Subcutaneous abdominal adipose tissue (tissue), 5 donors: ENCODE measurements around the gene NOC2L.
"Not testable (repeated sequence)": the region's sequence is repeated elsewhere in the genome, so short reads cannot be mapped to it uniquely, and the experiment has no call there.

Source experiments
- H3K27ac ChIP-seq: one replicate; pipeline ENCODE4 v1.7.0; 2013; ENCODE audit warnings: low read depth, mild to moderate bottlenecking, inconsistent platforms, low read length, moderate library complexity
- H3K27me3 ChIP-seq, 5 donors: one replicate each; pipeline ENCODE4 v1.7.0; 2013; ENCODE audit warnings: low read length in 5 of 5, inconsistent platforms in 1 of 5; ENCODE audit not compliant: control insufficient read depth in 5 of 5, insufficient read depth in 4 of 5
- H3K36me3 ChIP-seq, 5 donors: one replicate each; pipeline ENCODE4 v1.7.0; 2013; ENCODE audit warnings: low read length in 5 of 5; ENCODE audit not compliant: control insufficient read depth in 5 of 5, insufficient read depth in 5 of 5
- H3K4me1 ChIP-seq, 5 donors: one replicate each; pipeline ENCODE4 v1.7.0; 2013; ENCODE audit warnings: low read length in 5 of 5, mild to moderate bottlenecking in 3 of 5, moderate library complexity in 1 of 5; ENCODE audit not compliant: control insufficient read depth in 5 of 5, insufficient read depth in 5 of 5
- H3K4me3 ChIP-seq, 5 donors: one replicate each; pipeline ENCODE4 v1.7.0; 2013; ENCODE audit warnings: low read length in 5 of 5, low read depth in 1 of 5
- H3K9ac ChIP-seq, 5 donors: one replicate each; pipeline ENCODE4 v1.7.0; 2013; ENCODE audit warnings: low read length in 5 of 5, mild to moderate bottlenecking in 4 of 5, moderate library complexity in 3 of 5
- H3K9me3 ChIP-seq, 5 donors: one replicate each; pipeline ENCODE4 v1.7.0; 2013; ENCODE audit warnings: low read length in 5 of 5; ENCODE audit not compliant: control insufficient read depth in 5 of 5
- donor health status: healthy.
- donor health status: healthy.
- donor health status: healthy.
- donor health status: healthy.
- donor health status: healthy.

Gene NOC2L

DNA sequence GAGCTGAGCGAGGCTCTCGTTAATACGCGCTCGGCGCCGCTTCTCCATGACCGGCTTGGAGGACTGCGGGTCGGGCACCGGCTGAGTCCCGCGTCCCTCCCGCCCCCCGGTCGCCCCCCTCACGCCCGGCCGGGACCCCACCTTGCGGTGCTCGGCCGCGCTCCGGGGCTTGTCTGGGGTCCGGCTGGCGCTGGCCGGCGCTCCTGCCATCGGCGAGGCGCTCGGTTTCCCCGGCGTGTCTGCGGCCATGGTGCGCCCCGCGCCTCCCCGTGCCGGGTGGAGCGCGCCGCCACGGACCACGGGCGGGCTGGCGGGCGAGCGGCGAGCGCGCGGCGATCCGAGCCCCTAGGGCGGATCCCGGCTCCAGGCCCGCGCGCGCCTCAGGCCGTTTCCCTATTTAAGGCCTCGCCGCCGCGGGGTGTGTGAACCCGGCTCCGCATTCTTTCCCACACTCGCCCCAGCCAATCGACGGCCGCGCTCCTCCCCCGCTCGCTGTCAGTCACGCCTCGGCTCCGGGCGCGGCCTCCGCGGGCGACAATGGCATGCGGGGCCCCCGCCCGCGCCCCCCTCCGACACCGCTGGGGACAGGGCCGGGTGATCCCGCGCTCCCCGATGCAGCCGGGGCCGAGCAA is 40.8 kb upstream of the NOC2L start, which contains the start of gene HES4:
TSS of gene HES4 (minus strand) at position 373 of the 632 bp plus-strand sequence. CDS start at position 249, 124 bp downstream.
- Histone ChIP-seq H3K4me1 (peaks cover 2 to 41% (median 24%) of the 10 kb centered on the region in 5 donors), H3K9me3 (no peaks in the 10 kb centered on the region), H3K36me3 (no peaks in the 10 kb centered on the region), H3K27ac (peak within 1 kb of the TSS; percentile 65), H3K4me3 (peak within 1 kb of the TSS in 4 of 5 donors; percentile 59 to 72 (median 60)), H3K9ac (peak within 1 kb of the TSS in 4 of 5 donors; percentile 40 to 71 (median 55)), H3K27me3 (peaks cover 5 to 38% (median 33%) of the 10 kb centered on the region in 5 donors)

DNA sequence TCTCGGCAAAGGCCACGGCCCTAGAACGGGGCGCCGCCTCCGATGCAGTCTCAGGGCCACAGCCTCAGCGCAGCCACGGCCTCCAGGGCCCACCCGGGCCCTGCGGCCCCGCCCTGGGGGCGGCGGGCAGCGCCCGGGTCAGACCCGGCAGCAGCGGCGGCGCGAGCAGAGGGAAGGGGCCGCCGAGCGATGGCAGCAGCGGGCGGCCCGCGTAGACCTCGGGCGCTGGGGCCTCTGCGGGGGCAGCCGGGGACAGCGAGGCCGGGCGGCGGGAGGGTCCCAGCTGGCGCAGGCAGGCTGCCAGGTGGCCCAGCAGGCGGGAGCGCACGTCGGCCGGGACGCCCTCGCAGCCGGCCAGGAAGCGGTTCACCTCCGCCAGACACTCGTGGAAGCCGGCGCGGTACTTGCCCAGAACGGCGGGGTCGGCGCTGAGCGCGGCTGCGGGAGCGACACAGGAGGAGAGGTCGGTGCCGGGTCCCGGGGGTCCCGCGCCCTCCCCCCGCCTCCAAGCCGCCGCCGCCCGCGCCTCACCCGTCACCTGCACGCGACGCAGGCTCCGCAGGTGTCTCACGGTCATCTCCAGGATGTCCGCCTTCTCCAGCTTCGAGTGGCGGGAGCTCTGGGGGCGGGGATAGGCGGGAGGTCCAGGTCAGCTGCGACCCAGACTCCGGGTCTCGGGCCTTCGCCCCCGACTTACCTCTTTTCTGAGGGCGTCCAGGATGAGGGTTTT is 40.1 kb upstream of the NOC2L start:
- Histone ChIP-seq H3K9me3 (no peaks in the 10 kb centered on the region), H3K27me3 (peaks cover 3 to 35% (median 26%) of the 10 kb centered on the region in 5 donors), H3K27ac (no peak overlapping the region), H3K9ac (peak overlapping the region in 2 of 5 donors; percentile 16 to 30), H3K4me1 (peaks cover 2 to 37% (median 23%) of the 10 kb centered on the region in 5 donors), H3K36me3 (no peaks in the 10 kb centered on the region), H3K4me3 (peak overlapping the region in 4 of 5 donors; percentile 55 to 72 (median 60))

DNA sequence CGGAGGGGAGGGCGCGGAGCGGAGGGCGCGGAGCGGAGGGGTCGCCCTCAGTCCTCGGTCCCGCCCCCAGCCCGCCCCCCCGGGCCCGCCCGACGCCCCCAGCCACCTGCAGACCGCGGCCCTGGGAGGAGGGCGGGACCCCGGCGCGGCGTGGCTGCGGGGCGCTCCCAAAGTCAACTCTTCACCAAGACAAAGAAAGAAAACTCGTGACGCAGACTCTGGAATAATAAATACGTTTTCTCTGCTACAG is 39.6 kb upstream of the NOC2L start:
- Histone ChIP-seq H3K36me3 (no peaks in the 10 kb centered on the region), H3K27ac (no peak overlapping the region), H3K4me1 (peaks cover 2 to 37% (median 23%) of the 10 kb centered on the region in 5 donors), H3K9ac (no peak overlapping the region), H3K4me3 (peak overlapping the region in 4 of 5 donors; percentile 55 to 72 (median 60)), H3K9me3 (no peaks in the 10 kb centered on the region), H3K27me3 (peaks cover 0 to 32% (median 24%) of the 10 kb centered on the region in 5 donors)

DNA sequence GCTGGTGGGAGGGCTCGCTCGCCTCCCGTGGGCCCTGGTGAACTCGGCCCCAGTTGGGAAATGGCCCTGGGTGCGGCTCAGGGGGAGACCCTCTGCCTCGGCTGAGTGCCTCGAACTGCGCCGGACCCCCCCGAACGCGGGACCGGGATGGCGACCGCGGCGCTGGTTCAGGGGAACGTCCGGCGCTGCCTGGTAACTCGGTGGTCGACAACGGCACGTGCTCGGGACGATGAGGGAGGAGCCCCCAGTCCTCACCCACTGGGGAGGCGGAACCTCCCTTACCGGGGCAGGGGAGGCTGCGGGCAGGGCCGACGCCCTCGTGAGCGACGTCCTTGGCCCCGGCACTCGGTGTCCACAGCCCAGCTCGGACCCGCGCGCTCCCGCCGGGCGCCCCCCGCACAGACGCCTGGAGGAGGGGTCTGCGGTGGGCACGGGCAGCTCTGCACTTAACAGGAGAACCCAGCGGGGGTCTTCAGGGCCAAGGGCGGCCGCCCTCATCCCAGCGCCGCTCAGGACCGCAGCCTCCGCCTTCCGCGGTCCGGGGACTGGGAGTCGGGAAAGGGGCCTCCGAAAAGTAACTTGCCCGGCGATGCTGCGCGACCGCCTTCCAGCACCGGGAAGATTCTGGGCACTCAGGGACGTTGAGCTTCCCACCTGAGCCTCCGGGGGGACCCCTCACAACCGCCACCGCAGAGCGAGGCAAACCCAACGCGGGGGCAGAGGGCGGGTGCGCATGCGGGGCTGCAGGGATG is 39.1 kb upstream of the NOC2L start:
- Histone ChIP-seq H3K9me3 (peaks cover 0 to under 1% (median 0%) of the 10 kb centered on the region in 5 donors), H3K36me3 (no peaks in the 10 kb centered on the region), H3K4me1 (peaks cover 2 to 37% (median 23%) of the 10 kb centered on the region in 5 donors), H3K9ac (no peak overlapping the region), H3K27me3 (peaks cover 0 to 29% (median 22%) of the 10 kb centered on the region in 5 donors), H3K4me3 (peak overlapping the region in 2 of 5 donors; percentile 22 to 26), H3K27ac (no peak overlapping the region)

DNA sequence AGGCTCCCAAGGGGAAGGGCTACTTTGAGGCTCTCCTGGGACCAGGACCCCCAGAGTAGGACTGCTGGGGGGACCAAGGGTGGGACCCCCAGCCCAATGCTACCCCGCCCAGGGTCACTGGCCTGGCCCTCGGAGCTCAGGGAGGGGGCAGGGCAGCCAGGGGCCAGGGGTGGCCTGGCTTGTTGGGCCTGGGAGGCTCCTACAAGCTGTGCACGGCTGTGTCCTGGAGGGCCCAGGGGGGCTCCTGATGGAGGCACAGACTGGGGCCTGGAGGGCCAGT is 38.6 kb upstream of the NOC2L start:
- no peak overlapping the region for H3K4me3 ChIP-seq
- H3K27me3 ChIP-seq, result peaks cover 0 to 29% (median 22%) of the 10 kb centered on the region in 5 donors
- no peak overlapping the region for H3K9ac ChIP-seq
- no peaks in the 10 kb centered on the region for H3K36me3 ChIP-seq
- H3K4me1 ChIP-seq, result peaks cover 2 to 37% (median 23%) of the 10 kb centered on the region in 5 donors
- H3K9me3 ChIP-seq, result peaks cover 0 to 5% (median 0%) of the 10 kb centered on the region in 5 donors
- H3K27ac ChIP-seq, result no peak overlapping the region

DNA sequence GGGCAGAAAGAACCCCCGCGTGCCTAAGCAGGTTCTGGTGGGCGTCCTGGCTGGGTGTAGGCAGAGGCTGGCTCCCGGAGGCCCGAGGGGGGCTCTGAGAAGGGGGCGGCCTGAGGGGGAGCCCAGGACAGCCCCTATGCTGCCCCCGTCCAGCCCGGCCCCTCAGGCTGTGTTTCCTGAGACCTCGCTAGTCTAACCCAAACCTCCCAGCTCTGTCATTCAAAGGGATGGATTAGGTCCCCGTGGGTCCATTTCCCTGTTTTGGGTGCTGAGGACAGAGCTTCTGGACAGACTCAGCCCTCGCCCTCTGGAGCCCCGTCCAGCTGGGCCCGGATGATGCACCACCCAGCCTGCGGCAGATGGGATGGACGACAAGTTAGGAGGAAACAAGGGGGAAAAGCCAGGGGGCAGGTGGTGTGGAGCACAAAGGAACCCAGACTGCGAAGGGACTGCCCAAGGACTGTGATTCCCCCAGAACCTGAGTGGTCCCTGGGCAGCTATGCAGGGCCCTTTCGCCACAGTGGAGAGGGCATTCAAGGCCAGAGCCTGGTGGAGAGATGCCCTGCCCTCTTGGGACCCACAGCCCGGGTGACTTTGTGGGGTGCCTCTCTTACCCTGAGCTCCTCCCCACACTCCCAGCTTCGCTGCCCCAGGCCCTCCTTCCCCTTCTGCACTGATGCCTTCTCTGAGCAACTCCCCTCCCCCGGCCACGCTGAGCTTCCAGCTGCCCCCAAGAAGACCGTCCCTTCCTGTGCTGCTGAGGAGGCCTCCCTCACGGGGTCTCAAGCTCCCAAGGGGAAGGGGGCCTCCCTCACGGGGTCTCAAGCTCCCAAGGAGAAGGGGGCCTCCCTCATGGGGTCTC is 38.0 kb upstream of the NOC2L start:
- Histone ChIP-seq H3K4me1 (peaks cover 2 to 37% (median 23%) of the 10 kb centered on the region in 5 donors), H3K36me3 (no peaks in the 10 kb centered on the region), H3K27me3 (peaks cover 0 to 30% (median 22%) of the 10 kb centered on the region in 5 donors), H3K4me3 (no peak overlapping the region), H3K27ac (no peak overlapping the region), H3K9me3 (peaks cover 0 to 8% (median 0%) of the 10 kb centered on the region in 5 donors), H3K9ac (no peak overlapping the region)

DNA sequence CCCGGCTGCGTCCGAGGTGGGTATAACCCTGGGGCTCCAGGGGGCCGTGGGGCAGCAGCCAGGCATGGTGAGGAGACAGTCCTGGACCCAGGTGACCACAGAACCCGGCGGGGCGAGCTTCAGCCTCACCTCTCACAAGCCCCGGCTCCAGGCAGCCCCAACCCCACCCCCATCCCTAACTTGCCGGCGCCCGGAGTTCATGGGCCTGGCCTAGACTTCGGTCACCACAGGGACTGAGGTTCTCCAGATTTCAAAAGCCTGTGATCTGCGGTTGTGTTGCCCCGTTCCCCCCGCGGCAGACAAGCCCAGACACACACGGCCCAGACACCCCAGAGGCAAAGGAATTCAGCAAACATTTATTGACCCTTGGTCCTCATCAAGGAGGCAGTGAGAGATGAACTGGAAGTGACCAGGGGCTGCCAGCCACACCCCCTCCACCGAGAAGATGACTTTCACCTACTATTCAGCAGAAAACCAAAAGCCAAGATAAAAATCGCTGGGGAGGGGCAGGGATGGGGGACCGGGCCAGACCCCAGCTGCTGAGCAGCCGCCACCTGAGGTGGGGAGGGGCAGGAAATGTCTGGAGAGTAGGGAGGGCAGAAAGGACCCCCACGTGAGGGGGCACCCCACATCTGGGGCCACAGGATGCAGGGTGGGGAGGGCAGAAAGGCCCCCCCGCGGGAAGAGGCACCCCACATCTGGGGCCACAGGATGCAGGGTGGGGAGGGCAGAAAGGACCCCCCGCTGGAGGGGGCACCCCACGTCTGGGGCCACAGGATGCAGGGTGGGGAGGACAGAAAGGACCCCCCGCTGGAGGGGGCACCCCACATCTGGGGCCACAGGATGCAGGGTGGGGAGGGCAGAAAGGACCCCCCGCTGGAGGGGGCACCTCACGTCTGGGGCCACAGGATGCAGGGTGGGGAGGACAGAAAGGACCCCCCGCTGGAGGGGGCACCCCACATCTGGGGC is 36.9 kb upstream of the NOC2L start:
- peaks cover 0 to 14% (median 5%) of the 10 kb centered on the region in 5 donors for H3K9me3 ChIP-seq
- peaks cover 0 to 29% (median 20%) of the 10 kb centered on the region in 5 donors for H3K27me3 ChIP-seq
- no peak overlapping the region for H3K9ac ChIP-seq
- H3K4me1 ChIP-seq, result peaks cover 2 to 28% (median 17%) of the 10 kb centered on the region in 5 donors
- no peak overlapping the region for H3K4me3 ChIP-seq
- no peaks in the 10 kb centered on the region for H3K36me3 ChIP-seq
- H3K27ac ChIP-seq, result no peak overlapping the region

DNA sequence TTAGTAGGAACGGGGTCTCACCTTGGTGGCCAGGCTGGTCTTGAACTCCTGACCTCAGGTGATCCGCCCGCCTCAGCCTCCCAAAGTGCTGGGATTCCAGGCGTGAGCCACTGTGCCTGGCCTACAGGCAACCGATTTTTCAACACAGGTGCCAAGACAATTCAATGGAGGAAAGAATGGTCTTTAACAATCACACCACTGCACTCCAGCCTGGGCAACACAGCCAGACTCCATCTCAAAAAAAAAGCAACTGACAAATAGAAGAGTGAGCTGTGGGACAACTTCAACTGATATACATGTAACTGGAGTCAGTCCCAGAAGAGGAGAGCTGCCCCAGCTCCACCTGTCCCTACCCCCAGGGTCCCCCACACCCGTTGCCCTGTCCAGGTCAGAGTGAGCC is 35.5 kb upstream of the NOC2L start:
- H3K27me3 ChIP-seq, result peaks cover 0 to 29% (median 20%) of the 10 kb centered on the region in 5 donors
- H3K9me3 ChIP-seq, result peaks cover 0 to 18% (median 5%) of the 10 kb centered on the region in 5 donors
- H3K4me1 ChIP-seq, result peaks cover 0 to 15% (median 9%) of the 10 kb centered on the region in 5 donors
- not testable (repeated sequence) for H3K36me3 ChIP-seq, H3K27ac ChIP-seq, H3K4me3 ChIP-seq, H3K9ac ChIP-seq
